ENCODE results near the gene PLCB2.

Gene PLCB2

DNA sequence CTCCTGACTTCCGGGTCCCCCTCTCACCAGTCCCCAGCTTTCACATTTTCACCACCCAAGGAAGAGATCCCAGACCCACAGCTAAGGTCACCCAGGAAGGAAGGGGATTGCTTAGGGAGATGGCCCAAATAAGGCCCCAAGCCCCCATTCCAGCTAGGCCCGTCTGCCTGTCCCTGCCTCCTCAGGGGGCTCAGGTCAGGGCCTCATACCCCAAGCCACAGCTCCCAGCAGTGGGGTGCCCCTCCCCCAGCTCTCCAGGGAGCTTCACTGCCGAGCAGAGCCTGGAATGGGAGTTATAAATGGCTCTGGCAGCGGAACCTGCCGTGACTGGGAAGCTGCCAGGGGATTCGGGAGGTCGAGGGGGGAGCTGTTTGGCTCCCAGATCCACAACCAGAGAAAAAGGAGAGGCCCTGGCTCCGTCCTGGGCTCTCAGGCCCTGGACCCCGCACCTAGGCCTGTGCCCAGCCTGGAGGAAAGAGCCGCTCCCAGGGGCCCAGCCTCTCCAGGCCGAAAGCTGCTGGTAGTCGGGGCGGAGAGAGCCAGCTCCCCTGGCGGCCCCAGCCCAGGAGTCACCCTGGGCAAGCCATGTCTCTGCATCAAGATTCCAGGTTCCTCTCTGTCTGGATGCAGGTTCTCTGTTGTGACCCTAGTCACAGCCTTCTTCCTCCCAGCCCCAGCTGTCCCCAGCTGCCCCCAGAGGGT, 32.5 kb upstream of the PLCB2 start:
- DNase-seq: no peak

DNA sequence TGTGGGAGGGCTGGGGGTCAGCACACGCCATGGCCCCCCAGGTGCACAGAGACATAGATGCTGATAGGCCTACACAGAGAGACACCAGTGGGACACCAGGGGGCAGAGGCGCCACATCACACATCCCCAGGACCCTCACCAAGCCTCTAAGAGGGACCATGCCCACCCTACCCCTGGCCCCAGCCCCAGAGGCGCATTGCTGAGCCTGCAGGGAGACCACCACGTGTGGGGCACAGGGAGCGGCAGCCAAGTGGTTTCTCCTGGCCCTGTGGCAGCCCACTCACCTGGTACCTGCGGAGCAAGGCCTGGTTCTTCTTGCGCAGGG, 31.8 kb upstream of the PLCB2 start:
- no peak for DNase-seq

DNA sequence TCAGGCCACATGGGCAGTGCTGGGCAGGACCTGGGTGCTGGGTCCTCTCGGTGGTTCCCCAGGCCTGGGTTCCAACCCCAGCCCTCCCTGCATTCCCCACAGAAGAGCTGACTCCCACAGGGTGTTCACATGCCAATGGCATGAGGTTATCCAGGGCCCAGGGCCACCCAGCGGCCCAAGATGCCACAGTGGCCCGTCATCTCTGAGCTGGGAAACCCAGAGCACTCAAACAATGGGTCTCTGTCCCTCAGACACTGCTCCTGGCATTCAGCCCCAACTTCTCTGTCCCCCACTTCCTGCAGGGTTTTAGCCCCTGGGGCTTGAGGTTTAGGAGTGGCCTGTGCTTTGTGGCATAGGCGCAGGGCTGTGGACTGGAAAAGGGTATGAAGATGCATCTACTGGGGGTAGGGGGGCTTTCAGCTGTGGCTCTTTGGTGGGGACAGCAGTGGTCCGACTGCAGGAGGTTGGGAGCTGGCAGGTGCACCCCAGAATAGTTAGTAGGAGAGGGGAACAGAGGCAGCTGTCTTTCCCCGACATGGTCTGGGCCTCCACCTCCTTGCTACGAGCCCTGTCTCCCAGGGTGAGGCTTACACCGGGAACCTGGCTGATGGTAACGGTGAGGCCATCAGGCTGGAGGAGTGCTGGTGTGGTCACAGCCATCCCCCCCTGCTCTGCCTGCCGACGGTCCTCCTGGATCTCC, 31.3 kb upstream of the PLCB2 start:
- no peak for DNase-seq

DNA sequence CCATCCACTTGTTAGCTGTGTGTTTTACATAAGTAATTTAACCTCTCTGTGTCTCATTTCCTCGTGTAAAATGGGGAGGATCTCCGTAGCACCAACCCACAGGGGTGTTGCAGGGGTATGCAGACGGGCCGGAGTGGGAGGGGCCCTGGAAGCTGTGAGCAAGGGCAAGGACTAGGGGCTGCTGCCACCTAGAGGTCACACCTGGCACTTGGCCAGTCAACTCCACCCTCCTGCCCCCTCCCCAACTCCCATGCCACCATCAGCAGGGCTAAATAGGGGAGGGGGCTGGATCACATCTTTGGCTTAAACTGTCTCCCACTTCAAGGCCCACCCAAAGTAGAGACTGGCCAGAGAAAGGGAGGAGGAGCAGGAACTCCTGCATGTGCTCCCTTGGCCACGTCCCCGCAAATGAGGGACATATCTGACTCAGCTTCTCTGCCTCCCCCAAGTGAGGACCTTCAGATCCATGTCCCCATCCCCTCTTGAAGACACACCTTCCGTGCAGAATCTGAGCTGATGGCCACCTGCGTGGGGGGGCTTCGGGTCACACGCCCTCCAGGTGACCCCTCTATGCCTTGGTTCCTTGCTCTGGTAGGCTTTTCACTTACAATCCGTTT, 30.4 kb upstream of the PLCB2 start:
- DNase-seq: peak; percentile 79 to 84

DNA sequence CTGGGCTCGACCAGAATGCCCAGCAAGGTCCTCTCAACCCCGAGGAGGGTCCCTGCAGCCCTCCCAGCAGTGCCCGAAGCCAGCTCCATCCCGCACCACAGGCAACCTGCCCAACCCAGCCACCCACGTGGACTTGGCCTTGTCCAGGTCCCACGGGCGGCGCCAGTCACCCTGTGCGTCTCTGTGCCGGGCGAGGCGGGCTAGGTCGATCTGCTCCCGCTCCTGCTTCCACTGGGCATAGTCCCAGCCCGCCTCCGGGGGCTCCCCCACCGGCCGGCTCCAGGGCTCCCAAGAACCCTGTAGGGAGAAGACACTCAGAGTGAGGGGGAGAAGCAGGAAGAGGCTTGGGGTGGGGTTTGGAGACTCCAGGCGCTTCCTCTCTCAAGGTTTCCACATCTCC, 29.9 kb upstream of the PLCB2 start:
- DNase-seq: no peak

DNA sequence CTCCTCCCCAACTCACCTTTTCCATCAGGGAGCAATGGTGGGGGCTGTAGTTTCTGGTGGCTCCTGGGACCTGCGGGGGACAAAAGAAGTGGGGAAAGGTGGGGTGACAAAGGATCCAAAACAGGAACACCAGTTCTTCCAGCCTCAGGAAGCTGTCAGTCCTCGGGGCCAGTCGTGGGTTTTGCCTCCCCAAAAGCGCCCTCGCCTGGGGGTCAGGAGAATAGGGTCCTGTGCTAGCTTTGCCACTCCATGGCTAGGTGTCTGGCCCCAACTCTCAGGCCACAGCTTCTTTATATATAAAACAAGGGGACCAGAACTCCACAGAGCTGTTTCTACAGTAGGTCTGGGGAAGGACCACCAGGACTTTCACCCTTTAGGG, 29.0 kb upstream of the PLCB2 start:
- DNase-seq: peak; percentile 21 to 53

DNA sequence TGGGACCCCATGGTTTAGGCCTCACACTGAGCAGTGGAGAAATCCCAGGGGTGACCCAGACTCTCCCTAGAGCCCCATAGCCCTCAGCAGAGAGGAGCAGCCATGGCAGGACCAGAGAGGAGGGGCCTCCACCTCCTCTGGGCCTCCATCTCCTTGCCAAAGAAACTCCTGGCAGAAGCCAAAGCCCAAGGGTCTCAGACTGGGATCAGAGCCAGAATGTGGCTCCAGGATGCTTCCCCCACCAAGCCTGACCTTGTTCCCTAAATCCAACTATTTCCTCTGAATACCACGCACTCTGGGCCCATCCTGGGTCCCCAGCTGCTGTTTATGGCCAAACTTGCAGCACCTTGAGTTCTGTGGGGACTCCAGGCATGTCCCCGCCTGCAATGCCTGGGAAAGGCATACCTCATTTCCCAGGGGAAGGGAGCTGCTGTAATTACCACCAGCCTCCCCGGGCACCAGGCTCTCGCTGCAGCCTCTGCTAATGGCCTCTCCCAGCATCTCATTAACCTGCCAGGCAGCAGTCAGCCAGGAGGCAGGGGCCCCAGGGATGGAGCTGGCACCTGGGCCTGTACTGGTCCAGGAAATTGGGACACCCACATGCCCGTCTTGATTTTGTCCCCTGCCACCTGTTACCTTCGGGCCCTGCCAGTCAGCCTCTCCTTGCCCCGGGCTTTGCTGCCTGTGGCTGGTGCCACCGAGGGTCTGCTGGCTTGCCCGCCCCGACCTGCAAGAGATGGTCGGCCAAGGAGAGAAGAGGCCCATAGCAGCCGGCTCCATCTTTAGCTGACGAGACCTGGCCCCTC, 28.4 kb upstream of the PLCB2 start:
- no peak for DNase-seq

DNA sequence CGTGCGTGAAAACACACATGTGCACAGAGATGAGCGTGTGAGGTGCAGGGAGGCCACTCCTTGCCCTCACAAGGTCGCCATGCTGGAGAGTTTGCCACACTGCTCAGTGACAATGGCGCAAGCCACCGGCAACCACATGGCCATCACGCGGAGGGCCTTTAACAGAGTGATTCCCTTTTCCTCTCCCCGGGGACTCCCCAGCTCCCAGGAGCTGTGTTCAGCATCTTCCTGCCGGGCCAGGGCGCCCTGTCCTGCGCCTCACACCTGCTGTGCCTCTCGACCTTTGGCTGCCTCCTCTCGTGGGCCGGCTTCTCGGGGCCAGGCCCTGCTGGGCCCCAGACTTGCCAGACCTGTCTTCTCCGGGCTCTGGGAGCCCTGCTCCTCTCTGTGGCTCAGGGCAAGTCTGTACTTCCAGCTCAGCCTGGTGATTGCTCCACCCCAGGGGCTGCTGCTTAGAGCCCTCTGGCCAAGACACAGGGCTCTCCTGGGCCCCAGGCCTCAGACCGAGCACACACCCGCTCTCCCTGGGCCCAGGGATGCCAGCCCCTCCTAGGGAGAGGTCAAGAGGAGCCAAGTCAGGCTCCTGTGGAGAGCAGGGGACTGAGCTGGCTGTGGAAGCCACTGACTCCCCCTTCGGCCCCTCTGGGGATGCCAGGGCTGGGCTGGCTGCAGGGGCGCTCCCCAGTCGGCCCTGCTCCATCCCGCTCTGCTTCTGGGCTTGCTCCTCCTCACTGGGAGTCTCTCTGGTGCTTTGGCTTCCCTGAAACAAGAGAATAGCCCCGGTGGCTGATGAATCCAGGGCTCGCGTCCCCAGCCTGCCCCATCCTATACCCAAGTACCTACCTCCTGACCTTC, 27.4 kb upstream of the PLCB2 start:
- DNase-seq: peak in 1 of 2 donors; percentile 46

DNA sequence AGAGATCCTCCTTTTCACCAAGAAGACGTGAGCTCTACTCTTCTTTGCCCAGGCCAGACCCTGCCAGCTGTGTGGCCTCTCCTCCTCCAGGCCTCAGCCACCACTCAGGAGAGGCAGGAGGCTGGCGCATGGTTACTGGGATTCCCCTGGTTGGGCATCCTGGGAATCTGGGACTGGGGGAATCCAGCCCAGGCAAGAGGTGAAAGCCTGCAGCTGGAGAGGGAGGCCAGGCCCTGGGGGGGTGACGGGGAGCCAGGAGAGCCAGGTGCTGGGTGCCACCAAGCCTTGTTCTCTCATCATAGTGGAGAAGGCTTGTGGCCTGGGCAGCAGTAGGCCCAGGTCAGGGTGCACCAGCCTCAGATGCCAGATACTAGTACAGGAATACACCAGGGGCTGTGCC, 26.8 kb upstream of the PLCB2 start:
- DNase-seq: no peak

DNA sequence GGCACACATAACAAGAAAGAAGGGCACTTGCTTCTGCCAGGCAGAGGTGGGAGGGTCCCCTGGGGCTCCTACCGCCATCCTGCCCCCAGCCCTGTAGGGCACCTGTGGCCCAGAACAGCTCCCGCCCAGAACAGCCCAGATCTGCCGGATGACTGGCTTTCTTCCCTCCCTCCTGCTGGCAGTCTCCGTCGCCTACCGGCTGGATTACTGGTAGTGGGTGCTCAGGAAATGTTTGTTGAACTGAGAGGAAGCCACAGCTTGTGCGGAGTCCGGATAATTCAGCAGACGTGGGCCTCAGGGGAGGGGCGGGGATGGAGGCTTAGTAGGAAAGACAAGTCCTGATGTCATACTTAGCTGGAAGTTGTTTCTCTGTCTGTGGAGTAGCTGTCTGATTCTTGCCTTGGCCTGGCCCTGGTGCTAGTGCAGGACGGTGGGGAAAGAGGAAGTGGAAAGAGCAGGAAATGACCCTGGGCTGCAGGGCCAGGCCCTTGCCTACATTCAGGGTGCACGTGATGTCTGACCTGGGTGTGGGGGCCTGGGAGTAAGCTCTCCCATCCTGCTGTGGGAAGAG, 26.3 kb upstream of the PLCB2 start:
- DNase-seq: peak; percentile 65 to 88

DNA sequence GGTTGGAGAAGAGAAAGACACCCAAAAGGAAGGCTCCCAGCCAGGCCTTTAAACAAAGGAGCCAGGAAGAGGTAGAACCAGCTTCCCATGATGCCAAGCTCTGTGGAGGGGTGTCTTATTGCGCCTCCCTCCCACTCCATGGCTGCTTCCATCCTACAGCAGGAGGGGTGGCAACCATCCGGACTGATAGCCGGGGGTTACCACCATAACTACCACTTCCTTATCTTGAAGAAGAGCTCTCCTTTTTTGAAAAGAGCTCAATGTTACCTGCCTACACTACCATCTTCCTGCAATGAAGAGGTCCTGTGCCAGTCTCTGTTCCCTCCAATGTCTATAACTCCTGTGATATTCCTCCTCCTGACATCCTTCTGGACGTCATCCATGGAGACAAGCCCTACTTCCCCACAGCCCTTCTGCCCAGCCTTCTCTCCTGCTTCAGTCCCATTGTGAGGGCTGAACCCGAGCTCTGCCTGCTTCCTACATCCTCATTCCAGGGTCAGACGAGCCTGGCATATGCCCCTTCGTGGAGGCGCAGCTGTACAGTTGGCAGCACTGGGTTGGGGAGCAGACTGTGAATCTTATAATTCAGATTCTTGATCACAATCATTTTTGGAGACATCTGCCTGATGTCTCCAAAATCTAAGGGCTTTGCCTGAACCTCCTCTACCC, 24.5 kb upstream of the PLCB2 start:
- no peak for DNase-seq

DNA sequence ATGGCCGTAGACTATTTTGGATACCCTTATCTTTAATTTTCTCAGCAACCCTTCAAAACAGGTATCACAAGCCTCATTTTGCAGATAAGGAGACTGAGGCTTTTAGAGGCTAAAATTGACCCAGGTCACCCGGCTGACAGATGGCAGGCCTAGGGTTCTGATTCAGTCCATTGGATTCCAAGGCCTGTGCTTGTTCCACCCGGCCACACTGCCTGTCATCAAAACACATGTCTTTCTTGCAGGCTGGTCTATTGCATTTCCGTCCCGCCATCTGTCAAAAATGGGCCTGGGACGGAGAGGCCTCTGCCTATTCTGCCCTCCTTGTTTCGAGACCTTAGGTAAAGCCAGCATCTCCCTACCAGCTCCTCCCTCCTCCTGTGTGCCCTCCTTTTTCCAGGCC, 23.9 kb upstream of the PLCB2 start:
- no peak for DNase-seq

DNA sequence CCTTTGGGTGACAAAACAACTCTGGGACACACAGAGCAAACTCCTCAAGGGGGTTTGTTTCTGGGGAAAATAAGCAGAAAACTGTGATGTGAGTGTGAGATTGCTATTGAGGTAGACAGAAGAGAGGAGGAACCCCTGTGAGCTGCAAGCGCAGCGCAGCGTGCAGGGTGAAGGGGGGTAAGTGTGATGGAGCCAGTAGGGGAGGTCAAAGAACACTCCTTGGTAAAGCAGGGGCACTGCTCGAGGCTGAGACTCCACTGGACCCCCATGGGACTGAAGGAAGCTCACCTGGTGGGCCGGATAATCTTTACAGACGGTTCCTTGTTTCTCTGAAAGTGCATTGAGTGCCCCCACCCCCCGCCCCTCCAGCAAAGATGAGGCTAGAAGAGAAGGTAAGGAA, 23.3 kb upstream of the PLCB2 start:
- no peak for DNase-seq

DNA sequence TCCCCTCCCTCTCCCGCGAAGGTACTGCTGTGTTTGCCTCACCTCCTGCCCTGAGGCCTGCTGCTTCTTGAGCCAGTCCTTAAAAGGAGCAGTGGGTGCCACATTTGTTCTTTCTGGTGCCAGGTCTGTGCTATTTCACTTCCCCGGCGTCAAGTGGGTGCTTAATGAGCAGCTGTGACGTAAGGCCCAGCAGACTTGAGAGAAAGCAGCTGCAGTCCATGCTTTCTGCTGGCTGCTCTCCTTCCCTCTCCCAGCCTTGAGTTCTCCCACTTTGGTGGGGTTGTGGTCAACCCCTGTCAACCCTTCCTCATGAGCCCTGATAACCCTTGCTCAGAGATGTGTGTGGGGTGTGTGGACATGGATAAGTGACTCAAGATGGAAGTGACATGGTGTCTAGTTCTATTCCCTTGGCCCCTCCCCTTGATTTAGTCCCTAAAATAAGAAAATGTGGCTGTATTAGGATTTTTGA, 22.7 kb upstream of the PLCB2 start:
- DNase-seq: no peak

DNA sequence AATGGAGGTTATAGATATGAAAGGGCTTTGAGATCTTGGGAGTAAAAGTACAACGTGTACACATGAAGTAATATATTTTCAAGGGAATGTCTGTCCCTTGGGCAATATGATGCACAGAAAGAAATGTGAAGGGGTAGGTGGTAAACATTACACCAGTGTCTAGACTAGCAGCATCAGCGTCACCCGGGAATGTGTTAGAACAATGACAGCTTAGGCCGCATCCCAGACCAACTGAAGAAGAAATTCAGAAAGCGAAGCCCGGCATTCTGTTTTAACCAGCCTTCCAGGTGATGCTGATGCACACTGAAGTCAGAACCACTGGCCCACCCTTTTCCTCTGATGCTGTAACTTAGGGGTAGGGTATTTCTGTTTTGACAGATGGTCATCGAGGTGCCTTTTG, 22.1 kb upstream of the PLCB2 start:
- no peak for DNase-seq

DNA sequence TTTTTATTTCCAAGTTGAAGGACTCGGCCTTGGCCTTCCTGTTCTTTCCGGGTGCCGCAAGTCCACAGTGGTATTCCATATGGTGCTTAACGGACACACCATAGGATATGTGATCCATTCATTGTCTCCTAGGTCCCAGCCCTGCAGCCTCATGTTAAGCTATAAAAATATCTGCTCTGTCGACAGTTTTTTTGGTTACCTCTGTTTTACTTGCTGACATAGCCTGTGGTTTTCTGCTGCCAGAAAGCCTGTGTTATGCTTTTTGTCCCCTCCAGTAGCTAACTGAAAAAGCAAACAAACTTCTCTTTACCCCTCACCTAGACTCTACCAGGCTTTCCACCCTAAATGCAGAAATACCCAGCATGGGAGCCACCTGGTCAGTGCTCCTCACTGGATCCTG, 21.0 kb upstream of the PLCB2 start:
- no peak for DNase-seq

DNA sequence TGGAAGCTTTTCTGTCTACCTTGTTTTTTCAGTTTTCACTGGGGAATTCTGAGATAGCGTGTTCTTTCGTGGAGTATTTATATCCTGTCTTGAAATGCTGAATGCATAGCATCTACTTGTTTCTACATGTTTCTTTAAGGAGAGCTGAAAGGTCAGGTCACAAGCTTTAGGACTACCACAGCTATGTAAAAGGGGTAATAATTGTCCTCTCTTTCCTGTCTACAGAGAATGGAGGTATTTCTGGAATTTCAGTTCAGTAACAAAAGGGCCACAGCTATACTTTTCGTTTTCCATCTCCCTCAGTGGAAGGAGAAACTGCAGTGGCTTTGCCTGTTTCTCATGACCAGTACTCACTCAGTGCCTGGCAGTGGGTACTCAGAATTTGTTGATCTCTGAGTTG, 20.4 kb upstream of the PLCB2 start:
- DNase-seq: no peak

DNA sequence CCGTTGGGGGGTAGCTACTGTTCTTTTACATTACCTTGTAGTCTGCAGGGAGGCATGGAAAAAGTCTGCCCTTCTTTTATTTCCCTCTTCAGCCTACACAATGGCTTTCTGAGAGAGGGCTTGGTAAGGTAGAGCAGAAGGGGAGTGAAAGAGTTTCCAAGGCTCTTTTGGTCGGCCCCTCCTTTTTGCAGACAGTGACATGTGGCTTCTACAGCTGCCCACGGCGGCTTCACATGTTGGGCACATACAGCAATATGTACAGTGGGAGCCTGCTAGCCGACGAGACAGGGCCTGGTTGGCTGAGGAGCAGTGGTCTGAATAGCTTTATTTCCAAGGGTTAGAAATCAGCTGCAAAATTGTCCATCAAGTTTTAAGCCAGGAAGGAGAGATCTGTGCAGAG, 19.7 kb upstream of the PLCB2 start:
- no peak for DNase-seq

DNA sequence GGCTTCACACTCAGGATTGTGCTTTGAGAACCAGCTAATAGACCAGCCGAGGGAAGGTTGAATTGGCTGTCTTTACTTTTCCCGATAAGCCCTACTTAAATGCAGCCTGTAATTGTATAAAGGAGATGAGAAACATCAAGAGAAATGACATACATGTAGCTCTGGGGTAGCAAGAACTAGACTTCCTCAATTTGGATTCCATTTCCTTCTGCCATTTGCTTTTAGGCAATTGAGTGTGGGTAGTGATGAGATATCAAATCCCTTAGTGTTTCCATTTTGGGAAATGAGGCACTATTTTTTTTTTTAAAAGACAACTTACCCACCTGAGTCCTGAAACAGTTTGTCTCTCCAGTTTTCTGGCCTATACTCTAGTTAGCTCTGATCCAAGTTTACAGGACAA, 18.0 kb upstream of the PLCB2 start:
- DNase-seq: no peak

DNA sequence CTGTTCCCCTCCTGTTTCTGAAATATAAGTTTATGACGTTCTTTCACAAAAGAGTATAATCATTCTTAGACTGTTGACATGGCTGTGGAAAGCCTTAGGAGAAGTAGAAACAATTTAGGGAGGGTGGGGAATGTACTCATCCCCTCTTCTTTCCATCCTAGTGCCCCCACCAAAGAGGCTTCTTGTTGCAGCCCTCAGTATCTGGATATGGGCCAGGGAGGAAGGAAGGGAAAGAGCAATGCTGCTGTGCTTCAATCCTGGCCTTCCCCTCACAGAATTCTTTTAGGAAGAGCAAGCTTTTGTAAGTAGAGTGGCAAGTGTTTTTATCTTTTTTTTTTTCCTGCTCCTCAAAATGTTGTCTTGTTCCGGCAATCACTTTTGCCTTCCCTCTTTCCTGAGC, 17.5 kb upstream of the PLCB2 start:
- no peak for DNase-seq

Measured in CD4-positive, alpha-beta T cell treated with Interleukin-4 for 1 hour (primary cell).